Neural cell (in vitro differentiated cells): Measurements from ENCODE around the gene KDM4B. TPM values are rescaled to one million over a fixed set of nuclear protein-coding genes. Genes with fewer than 3 reads are reported as not detected.

Source experiments
- H2AFZ ChIP-seq: fragments of 200-600, 300-800 bp; sonication (generic), shearing (Covaris generic); 2 replicates; pipeline ENCODE4 v1.6.0; 2014; ENCODE audit warnings: low read depth, mild to moderate bottlenecking, antibody characterized with exemption, low read length, moderate library complexity
- H3F3A ChIP-seq: fragments of 200-600 bp; shearing (Covaris generic); 2 replicates; pipeline ENCODE4 v1.6.1; 2016; ENCODE audit warnings: mild to moderate bottlenecking, moderate library complexity, mixed read lengths, antibody characterized with exemption, low read length; ENCODE audit not compliant: insufficient read depth, poor library complexity, severe bottlenecking
- H3K27ac ChIP-seq: fragments of 200-600, 300-800 bp; sonication (generic), shearing (Covaris generic); 2 replicates; pipeline ENCODE4 v1.5.1; 2014; ENCODE audit warnings: mild to moderate bottlenecking, low read length, moderate library complexity
- H3K27me3 ChIP-seq: fragments of 300-800, 200-600 bp; sonication (generic), shearing (Covaris generic); 2 replicates; pipeline ENCODE4 v1.6.0; 2014; ENCODE audit warnings: mild to moderate bottlenecking, low read depth, low read length, moderate library complexity; ENCODE audit not compliant: insufficient read depth
- H3K36me3 ChIP-seq: fragments of 300-800, 200-600 bp; sonication (generic), shearing (Covaris generic); 2 replicates; pipeline ENCODE4 v1.5.1; 2014; ENCODE audit warnings: mild to moderate bottlenecking, antibody characterized with exemption, low read length, moderate library complexity; ENCODE audit not compliant: insufficient read depth
- H3K4me2 ChIP-seq: fragments of 300-800, 200-600 bp; sonication (generic), shearing (Covaris generic); 2 replicates; pipeline ENCODE4 v1.6.0; 2014; ENCODE audit warnings: mild to moderate bottlenecking, low read length
- H3K4me3 ChIP-seq: fragments of 300-800, 200-600 bp; sonication (generic), shearing (Covaris generic); 2 replicates; pipeline ENCODE4 v1.5.1; 2014; ENCODE audit warnings: mild to moderate bottlenecking, low read length, moderate library complexity
- H3K79me2 ChIP-seq: fragments of 200-600 bp; shearing (Covaris generic); replicated peaks from 2 replicates; pipeline ENCODE4 v1.6.0; 2014; ENCODE audit warnings: mild to moderate bottlenecking, low read length, moderate library complexity; ENCODE audit not compliant: insufficient read depth
- H3K9ac ChIP-seq: fragments of 300-800, 200-600 bp; sonication (generic), shearing (Covaris generic); 2 replicates; pipeline ENCODE4 v1.6.1; 2016; ENCODE audit warnings: mild to moderate bottlenecking, low read length, mixed read lengths
- H3K9me2 ChIP-seq: fragments of 200-600 bp; shearing (Covaris generic); 2 replicates; pipeline ENCODE4 v1.6.1; 2016; ENCODE audit warnings: mild to moderate bottlenecking, low read length, mixed read lengths; ENCODE audit not compliant: insufficient read depth
- H3K9me3 ChIP-seq: fragments of 200-600, 300-800 bp; sonication (generic), shearing (Covaris generic); 2 replicates; pipeline ENCODE4 v1.6.1; 2016; ENCODE audit warnings: mild to moderate bottlenecking, mixed run types, low read length, moderate library complexity, mixed read lengths
- H4K20me1 ChIP-seq: fragments of 200-600 bp; shearing (Covaris generic); 2 replicates; pipeline ENCODE4 v1.6.1; 2016; ENCODE audit warnings: mild to moderate bottlenecking, mixed run types; ENCODE audit not compliant: insufficient read depth
- CTCF ChIP-seq: fragments of 450-650 bp; IDR thresholded peaks from 2 replicates; pipeline ENCODE4 v1.5.1; 2014; ENCODE audit warnings: antibody characterized with exemption, mild to moderate bottlenecking, moderate library complexity; ENCODE audit not compliant: poor library complexity, severe bottlenecking
- EP300 ChIP-seq: fragments of 450-650 bp; conservative IDR thresholded peaks from 2 replicates; pipeline ENCODE4 v1.6.1; 2014; ENCODE audit warnings: antibody characterized with exemption, mild to moderate bottlenecking, moderate library complexity; ENCODE audit not compliant: poor library complexity, severe bottlenecking
- EZH2 ChIP-seq: fragments of 200-600, 300-800 bp; shearing (Covaris generic), sonication (generic); IDR thresholded peaks from 2 replicates; pipeline ENCODE4 v1.6.1; 2014; ENCODE audit warnings: antibody characterized with exemption, low read length, borderline replicate concordance, mild to moderate bottlenecking; ENCODE audit not compliant: insufficient read depth, poor library complexity, severe bottlenecking
- MXI1 ChIP-seq: fragments of 450-650 bp; conservative IDR thresholded peaks from 2 replicates; pipeline ENCODE4 v1.6.1; 2014; ENCODE audit warnings: antibody characterized with exemption, mild to moderate bottlenecking; ENCODE audit not compliant: poor library complexity, severe bottlenecking
- POLR2AphosphoS5 ChIP-seq: IDR thresholded peaks from 2 replicates; pipeline ENCODE4 v1.6.1; 2012
- RAD21 ChIP-seq: fragments of 450-650 bp; conservative IDR thresholded peaks from 2 replicates; pipeline ENCODE4 v1.6.1; 2014; ENCODE audit warnings: antibody characterized with exemption, mild to moderate bottlenecking, moderate library complexity
- SMC3 ChIP-seq: fragments of 450-650 bp; conservative IDR thresholded peaks from 2 replicates; pipeline ENCODE4 v1.6.1; 2014; ENCODE audit warnings: antibody characterized with exemption, mild to moderate bottlenecking, moderate library complexity; ENCODE audit not compliant: poor library complexity
- TAF1 ChIP-seq: IDR thresholded peaks from 2 replicates; pipeline ENCODE4 v1.6.1; 2012; ENCODE audit warnings: low read depth
- polyA plus RNA-seq: library from polyadenylated mRNA; depleted of rRNA; stranded (reverse); fragments of >200 nt; gene quantifications from 2 replicates; pipeline ENCODE4 v1.2.3, GENCODE V29; 2014
- TF ChIP-seq, protein P1 (sequence below): IDR thresholded peaks from 2 replicates; pipeline ENCODE4 v1.6.1; 2012; ENCODE audit warnings: borderline replicate concordance

The KDM4B gene
- polyA plus RNA-seq, 1 donor from 2014 or later, result 19.1 TPM

GRCh38 chr19:5018224-5019015 is 49.5 kb downstream of the KDM4B start:
- no peak overlapping the region for H2AFZ ChIP-seq
- TF ChIP-seq EP300 (no peak), MXI1 (no peak), RAD21 (no peak), POLR2AphosphoS5 (no peak), TAF1 (no peak), EZH2 (no peak), SMC3 (no peak), CTCF (no peak)
- TF ChIP-seq, protein P1, sequence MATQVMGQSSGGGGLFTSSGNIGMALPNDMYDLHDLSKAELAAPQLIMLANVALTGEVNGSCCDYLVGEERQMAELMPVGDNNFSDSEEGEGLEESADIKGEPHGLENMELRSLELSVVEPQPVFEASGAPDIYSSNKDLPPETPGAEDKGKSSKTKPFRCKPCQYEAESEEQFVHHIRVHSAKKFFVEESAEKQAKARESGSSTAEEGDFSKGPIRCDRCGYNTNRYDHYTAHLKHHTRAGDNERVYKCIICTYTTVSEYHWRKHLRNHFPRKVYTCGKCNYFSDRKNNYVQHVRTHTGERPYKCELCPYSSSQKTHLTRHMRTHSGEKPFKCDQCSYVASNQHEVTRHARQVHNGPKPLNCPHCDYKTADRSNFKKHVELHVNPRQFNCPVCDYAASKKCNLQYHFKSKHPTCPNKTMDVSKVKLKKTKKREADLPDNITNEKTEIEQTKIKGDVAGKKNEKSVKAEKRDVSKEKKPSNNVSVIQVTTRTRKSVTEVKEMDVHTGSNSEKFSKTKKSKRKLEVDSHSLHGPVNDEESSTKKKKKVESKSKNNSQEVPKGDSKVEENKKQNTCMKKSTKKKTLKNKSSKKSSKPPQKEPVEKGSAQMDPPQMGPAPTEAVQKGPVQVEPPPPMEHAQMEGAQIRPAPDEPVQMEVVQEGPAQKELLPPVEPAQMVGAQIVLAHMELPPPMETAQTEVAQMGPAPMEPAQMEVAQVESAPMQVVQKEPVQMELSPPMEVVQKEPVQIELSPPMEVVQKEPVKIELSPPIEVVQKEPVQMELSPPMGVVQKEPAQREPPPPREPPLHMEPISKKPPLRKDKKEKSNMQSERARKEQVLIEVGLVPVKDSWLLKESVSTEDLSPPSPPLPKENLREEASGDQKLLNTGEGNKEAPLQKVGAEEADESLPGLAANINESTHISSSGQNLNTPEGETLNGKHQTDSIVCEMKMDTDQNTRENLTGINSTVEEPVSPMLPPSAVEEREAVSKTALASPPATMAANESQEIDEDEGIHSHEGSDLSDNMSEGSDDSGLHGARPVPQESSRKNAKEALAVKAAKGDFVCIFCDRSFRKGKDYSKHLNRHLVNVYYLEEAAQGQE, result no peak

GRCh38 chr19:5020368-5020767 is 51.5 kb downstream of the KDM4B start:
- TF ChIP-seq POLR2AphosphoS5 (no peak), SMC3 (no peak), RAD21 (no peak), CTCF (no peak), EP300 (no peak), MXI1 (no peak), EZH2 (no peak)
- TF ChIP-seq, protein P1, result no peak
- H2AFZ ChIP-seq, result no peak overlapping the region
- H3K9me2 ChIP-seq, result no peaks in the 10 kb centered on the region
- H3K4me2 ChIP-seq, result no peak overlapping the region
- H3K4me3 ChIP-seq, result no peak overlapping the region
- H3K36me3 ChIP-seq, result no peaks in the 10 kb centered on the region
- H3K27me3 ChIP-seq, result no peaks in the 10 kb centered on the region
- H3K79me2 ChIP-seq, result peaks cover 22% of the 10 kb centered on the region
- no peaks in the 10 kb centered on the region for H4K20me1 ChIP-seq
- no peaks in the 10 kb centered on the region for H3F3A ChIP-seq
- no peaks in the 10 kb centered on the region for H3K9me3 ChIP-seq
- H3K27ac ChIP-seq, result no peak overlapping the region
- H3K9ac ChIP-seq, result no peak overlapping the region

More at GRCh38 chr19:5018224-5019015, 49.5 kb downstream of the KDM4B start:
- Histone ChIP-seq H3K9ac (no peak overlapping the region), H3K27ac (no peak overlapping the region), H3K79me2 (peaks cover 17% of the 10 kb centered on the region), H3K36me3 (no peaks in the 10 kb centered on the region), H4K20me1 (no peaks in the 10 kb centered on the region), H3F3A (no peaks in the 10 kb centered on the region), H3K4me3 (no peak overlapping the region), H3K9me3 (no peaks in the 10 kb centered on the region), H3K27me3 (no peaks in the 10 kb centered on the region), H3K4me2 (no peak overlapping the region), H3K9me2 (no peaks in the 10 kb centered on the region)
